CD4-positive, alpha-beta T cell (primary cell): ENCODE measurements around the gene ADGRV1. TPM values are rescaled to one million over a fixed set of nuclear protein-coding genes. Genes with fewer than 3 reads are reported as not detected.

ENCODE experiments used
- ATAC-seq: fragments of 200-7000 bp; cut with Tn5 transposase; one replicate; pipeline ENCODE4 v1.10.0; 2022; ENCODE audit warnings: mild to moderate bottlenecking; ENCODE audit not compliant: poor library complexity
- CTCF ChIA-PET: fragments of 350-600 bp; sonication (Branson Sonifier 250); formaldehyde crosslinking; loops from one replicate; lab custom pipeline; 2021; ENCODE audit warnings: antibody characterized with exemption, inconsistent platforms; lab: Charles Lee
- POLR2A ChIA-PET: fragments of 350-600 bp; sonication (Branson Sonifier 250); formaldehyde crosslinking; loops from one replicate; lab custom pipeline; 2021; ENCODE audit warnings: antibody characterized with exemption, inconsistent platforms; lab: Charles Lee
- DNase-seq, 14 experiments: peaks; one replicate each; pipeline ENCODE4 v3.0.0-alpha.2; 2013 to 2020; ENCODE audit warnings: mixed read lengths in 2 of 14
- H3K27ac ChIP-seq, 2 donors: one replicate each; pipeline versions ENCODE4 v1.5.1 to v1.7.0; 2013; ENCODE audit warnings: low read length in 2 of 2, low read depth in 1 of 2, mild to moderate bottlenecking in 1 of 2
- H3K27me3 ChIP-seq, 2 experiments: 1 replicate in 1 of 2; 2 replicates in 1 of 2; pipeline versions ENCODE4 v1.6.1 to v1.7.0; 2013; ENCODE audit warnings: low read length in 2 of 2, control low read depth in 1 of 2, mild to moderate bottlenecking in 1 of 2, moderate library complexity in 1 of 2; ENCODE audit not compliant: insufficient read depth in 2 of 2, control insufficient read depth in 1 of 2
- H3K36me3 ChIP-seq: one replicate; pipeline ENCODE4 v1.6.1; 2013; ENCODE audit warnings: low read length, control low read depth; ENCODE audit not compliant: insufficient read depth
- H3K4me1 ChIP-seq: one replicate; pipeline ENCODE4 v1.6.1; 2013; ENCODE audit warnings: low read length, control low read depth; ENCODE audit not compliant: insufficient read depth
- H3K4me3 ChIP-seq: one replicate; pipeline ENCODE4 v1.5.1; 2013; ENCODE audit warnings: mild to moderate bottlenecking, low read length, moderate library complexity
- H3K9me3 ChIP-seq, 2 experiments: 1 replicate in 1 of 2; 2 replicates in 1 of 2; pipeline versions ENCODE4 v1.6.1 to v1.7.0; 2013; ENCODE audit warnings: low read length in 2 of 2, mild to moderate bottlenecking in 2 of 2, control low read depth in 1 of 2, moderate library complexity in 1 of 2; ENCODE audit not compliant: control insufficient read depth in 1 of 2, insufficient read depth in 1 of 2
- H3K27ac Mint-ChIP-seq: one replicate; pipeline ENCODE4 v1.8.0; 2020; ENCODE audit warnings: mixed read lengths
- H3K27me3 Mint-ChIP-seq: one replicate; pipeline ENCODE4 v1.8.0; 2021; ENCODE audit warnings: mixed read lengths
- H3K36me3 Mint-ChIP-seq: one replicate; pipeline ENCODE4 v1.8.0; 2021; ENCODE audit warnings: low read depth, mixed read lengths
- H3K4me1 Mint-ChIP-seq: one replicate; pipeline ENCODE4 v1.8.0; 2021; ENCODE audit warnings: low read depth, mixed read lengths
- H3K4me3 Mint-ChIP-seq: one replicate; pipeline ENCODE4 v1.8.0; 2020; ENCODE audit warnings: mild to moderate bottlenecking, mixed read lengths
- H3K9me3 Mint-ChIP-seq: one replicate; pipeline ENCODE4 v1.8.0; 2020; ENCODE audit warnings: mixed read lengths
- CTCF ChIP-seq: fragments of 200-600 bp; IDR thresholded peaks from one replicate; pipeline ENCODE4 v1.8.0; 2022; ENCODE audit warnings: antibody characterized with exemption, mild to moderate bottlenecking
- intact Hi-C, 2 experiments: fragments of 100-400 bp; cut with DNase I in 1 of 2; cut with micrococcal nuclease in 1 of 2; formaldehyde crosslinking; loops; one replicate each; pipeline versions ENCODE4 v1.15.1 to v1.9.0; 2023 to 2025; cut with DNase I, micrococcal nuclease
- total RNA-seq, 174 experiments: library from RNA in 2 of 174; stranded (reverse) in 2 of 174; gene quantifications; one replicate each; pipeline ENCODE4 v1.2.3 and lab custom pipeline; 2021 to 2026

The ADGRV1 gene
- total RNA-seq, 2 experiments from 2014 or later: 0.81 to 1.2 TPM

DNA sequence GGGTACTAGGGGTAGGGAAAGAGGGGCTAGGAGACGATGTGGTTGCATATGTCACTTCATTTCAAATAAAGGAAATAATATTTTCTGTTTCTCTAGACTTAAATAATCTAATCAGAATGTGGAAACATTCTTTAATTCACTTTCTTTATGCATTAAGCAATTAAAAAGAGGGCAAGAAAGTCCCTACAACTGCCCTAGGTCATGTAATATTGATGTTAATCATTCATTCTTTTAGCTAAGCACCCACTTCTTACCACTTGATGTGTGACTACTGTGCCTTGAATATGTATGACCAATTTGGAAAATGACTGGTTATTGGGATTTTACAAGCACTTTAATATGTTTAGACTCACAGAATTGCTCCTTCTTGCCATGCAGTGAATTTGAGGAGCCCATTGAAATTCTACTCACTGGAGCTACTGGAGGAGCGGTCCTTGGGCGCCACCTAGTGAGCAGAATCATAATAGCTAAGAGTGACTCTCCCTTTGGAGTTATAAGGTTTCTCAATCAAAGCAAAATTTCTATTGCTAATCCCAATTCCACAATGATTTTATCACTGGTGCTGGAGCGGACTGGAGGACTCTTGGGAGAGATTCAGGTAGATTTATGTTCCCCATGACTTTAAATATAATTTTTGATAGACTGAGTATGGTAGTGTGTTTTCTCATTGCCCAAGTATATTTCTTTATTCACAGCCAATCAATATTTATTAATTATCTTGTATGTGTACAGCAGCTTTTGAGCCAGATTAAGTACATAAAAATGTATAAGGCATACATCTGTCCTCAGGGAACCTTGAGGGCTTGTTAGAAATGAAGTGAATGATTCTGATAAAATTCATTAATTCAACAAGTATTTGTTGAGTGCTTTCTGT, 225.1 kb downstream of the ADGRV1 start:
- no peaks in the 10 kb centered on the region for H3K9me3 Mint-ChIP-seq
- Histone ChIP-seq H3K27me3 (no peaks in the 10 kb centered on the region), H3K4me1 (no peaks in the 10 kb centered on the region), H3K4me3 (no peak overlapping the region), H3K36me3 (no peaks in the 10 kb centered on the region), H3K27ac (no peak overlapping the region), H3K9me3 (no peaks in the 10 kb centered on the region)
- DNase-seq (peak; percentile 40 to 77 (median 60)), ATAC-seq (peak; percentile 57)
- H3K36me3 Mint-ChIP-seq: no peaks in the 10 kb centered on the region
- H3K4me3 Mint-ChIP-seq: no peak overlapping the region
- POLR2A ChIA-PET: no interaction called here
- no peaks in the 10 kb centered on the region for H3K4me1 Mint-ChIP-seq
- TF ChIP-seq CTCF: peak; percentile 94
- CTCF ChIA-PET: interaction anchor here (0.7 to 1.6 kb wide), 5 partner anchors 8 to 518 kb away, joined by 3 to 17 read pairs (median 4); no protein-coding TSS in a partner anchor
- intact Hi-C loops: loop anchor here (2.0 to 5.0 kb wide), 3 partner anchors 251 to 516 kb away; no protein-coding TSS in a partner anchor
- no peak overlapping the region for H3K27ac Mint-ChIP-seq
- H3K27me3 Mint-ChIP-seq: peaks cover 14% of the 10 kb centered on the region

DNA sequence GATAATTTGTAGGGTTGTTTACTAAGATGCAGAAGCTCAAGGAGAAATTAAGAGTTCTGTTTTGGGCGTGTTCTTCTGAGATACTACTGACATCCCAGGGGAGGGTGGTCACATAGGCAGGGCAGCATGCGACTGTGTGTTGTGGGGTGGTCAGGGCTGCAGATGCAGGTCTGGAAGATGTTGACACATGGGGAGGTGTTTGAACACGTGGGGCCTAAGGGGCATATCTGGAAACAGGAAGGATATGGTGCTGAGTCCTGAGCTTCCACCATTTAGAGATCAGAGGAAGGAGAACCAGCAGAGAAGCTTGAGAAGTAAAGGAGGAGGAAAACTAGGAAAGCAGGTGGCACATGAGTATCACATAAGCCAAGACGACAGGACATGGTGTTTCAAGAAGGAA, 228.2 kb downstream of the ADGRV1 start:
- no peak overlapping the region for H3K27ac Mint-ChIP-seq
- TF ChIP-seq CTCF: no peak
- ChIA-PET POLR2A (no interaction called here), CTCF (no interaction called here)
- H3K27me3 Mint-ChIP-seq: peaks cover 14% of the 10 kb centered on the region
- H3K36me3 Mint-ChIP-seq: no peaks in the 10 kb centered on the region
- no peak for DNase-seq
- H3K9me3 Mint-ChIP-seq: no peaks in the 10 kb centered on the region
- Histone ChIP-seq H3K9me3 (no peaks in the 10 kb centered on the region), H3K4me3 (no peak overlapping the region), H3K27ac (no peak overlapping the region), H3K27me3 (no peaks in the 10 kb centered on the region), H3K36me3 (no peaks in the 10 kb centered on the region), H3K4me1 (no peaks in the 10 kb centered on the region)
- intact Hi-C loops: no loop called here
- no peaks in the 10 kb centered on the region for H3K4me1 Mint-ChIP-seq
- no peak overlapping the region for H3K4me3 Mint-ChIP-seq
- no peak for ATAC-seq

DNA sequence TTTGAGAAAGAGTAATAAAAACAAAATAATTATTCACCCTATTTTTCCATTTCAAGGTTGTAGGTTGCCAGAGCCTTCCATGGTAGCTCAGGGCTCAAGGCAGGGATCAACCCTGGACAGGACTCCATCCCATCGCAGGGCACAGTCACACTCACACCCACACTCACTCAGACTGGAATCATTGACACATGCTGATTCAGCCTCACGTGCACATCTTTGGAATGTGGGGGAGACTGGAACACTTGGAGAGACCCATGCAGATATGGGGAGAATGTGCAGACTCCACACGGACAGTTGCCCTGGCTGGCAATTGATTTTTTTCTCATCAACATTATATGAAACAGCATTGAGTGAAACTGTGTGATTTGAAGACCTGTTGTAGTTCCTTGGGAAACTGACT, 234.1 kb downstream of the ADGRV1 start:
- Histone ChIP-seq H3K9me3 (peaks cover 0 to 10% of the 10 kb centered on the region in 2 experiments), H3K27me3 (no peaks in the 10 kb centered on the region), H3K4me3 (no peak overlapping the region), H3K36me3 (no peaks in the 10 kb centered on the region), H3K27ac (no peak overlapping the region), H3K4me1 (no peaks in the 10 kb centered on the region)
- no peak for ATAC-seq
- Mint-ChIP-seq H3K27me3 (peaks cover 16% of the 10 kb centered on the region), H3K4me1 (no peaks in the 10 kb centered on the region), H3K4me3 (no peak overlapping the region), H3K9me3 (peaks cover 9% of the 10 kb centered on the region), H3K27ac (no peak overlapping the region), H3K36me3 (no peaks in the 10 kb centered on the region)
- no peak for TF ChIP-seq CTCF
- no peak for DNase-seq
- ChIA-PET POLR2A (no interaction called here), CTCF (interaction anchor here (2.3 kb wide), 1 partner anchor 9 kb away, joined by 11 read pairs; no protein-coding TSS in a partner anchor)
- intact Hi-C loops: no loop called here
